HepG2 (cell line): ENCODE measurements around the gene CACNA1I.

Experiments used
- BCL6 ChIP-seq: IDR thresholded peaks from 2 replicates; pipeline ENCODE4 v1.6.1; 2016; ENCODE audit warnings: missing genetic modification reagents, missing compliant biosample characterization
- POLR2A ChIP-seq, 2 experiments: IDR thresholded peaks; 2 replicates each; pipeline ENCODE4 v1.6.1; 2011; ENCODE audit warnings: low read depth in 2 of 2, low read length in 2 of 2, mild to moderate bottlenecking in 1 of 2, moderate library complexity in 1 of 2; ENCODE audit not compliant: insufficient read depth in 1 of 2
- PPARG ChIP-seq: conservative IDR thresholded peaks from 2 replicates; pipeline ENCODE4 v1.6.1; 2016; ENCODE audit warnings: missing biosample characterization, missing genetic modification reagents
- SMC3 ChIP-seq: IDR thresholded peaks from 2 replicates; pipeline ENCODE4 v1.6.1; 2011; ENCODE audit warnings: low read length, improper control_type of control experiment
- USF2 ChIP-seq, 2 experiments: sonication (generic) in 1 of 2; formaldehyde crosslinking in 1 of 2; IDR thresholded peaks; 2 replicates each; pipeline versions ENCODE4 v1.5.1 to v1.6.1; 2011 to 2020; ENCODE audit warnings: borderline replicate concordance in 1 of 2, low read depth in 1 of 2, low read length in 1 of 2, mild to moderate bottlenecking in 1 of 2, missing genetic modification reagents in 1 of 2, moderate library complexity in 1 of 2
- ZBTB20 ChIP-seq: sonication (generic); formaldehyde crosslinking; IDR thresholded peaks from 2 replicates; pipeline ENCODE4 v1.8.1; 2023; ENCODE audit warnings: missing genetic modification reagents, low read depth, mild to moderate bottlenecking, borderline replicate concordance
- ZNF747 ChIP-seq: sonication (generic); formaldehyde crosslinking; IDR thresholded peaks from 2 replicates; pipeline ENCODE4 v1.8.1; 2023; ENCODE audit warnings: missing genetic modification reagents, mild to moderate bottlenecking, borderline replicate concordance
- ZSCAN12 ChIP-seq: sonication (generic); formaldehyde crosslinking; IDR thresholded peaks from 2 replicates; pipeline ENCODE4 v1.9.0; 2021; ENCODE audit warnings: mild to moderate bottlenecking, missing genetic modification reagents
- TF ChIP-seq, protein P1 (sequence below): sonication (generic); formaldehyde crosslinking; IDR thresholded peaks from 2 replicates; pipeline ENCODE4 v1.5.0; 2020; ENCODE audit warnings: mild to moderate bottlenecking, missing genetic modification reagents, moderate library complexity
- TF ChIP-seq, protein P2 (sequence below): IDR thresholded peaks from 2 replicates; pipeline ENCODE4 v1.6.1; 2016; ENCODE audit warnings: missing biosample characterization, missing genetic modification reagents, low read depth

- TF ChIP-seq SMC3, result no peak
- TF ChIP-seq BCL6 (CRISPR knock-in tag), result no peak
- TF ChIP-seq USF2 (IDR thresholded peaks at IDR 0.05; ENCODE audit: low read depth, low read length), result no peak
- no peak for TF ChIP-seq USF2 (CRISPR knock-in tag; IDR thresholded peaks at IDR 0.05; ENCODE audit: borderline replicate concordance)
- TF ChIP-seq, protein P1, sequence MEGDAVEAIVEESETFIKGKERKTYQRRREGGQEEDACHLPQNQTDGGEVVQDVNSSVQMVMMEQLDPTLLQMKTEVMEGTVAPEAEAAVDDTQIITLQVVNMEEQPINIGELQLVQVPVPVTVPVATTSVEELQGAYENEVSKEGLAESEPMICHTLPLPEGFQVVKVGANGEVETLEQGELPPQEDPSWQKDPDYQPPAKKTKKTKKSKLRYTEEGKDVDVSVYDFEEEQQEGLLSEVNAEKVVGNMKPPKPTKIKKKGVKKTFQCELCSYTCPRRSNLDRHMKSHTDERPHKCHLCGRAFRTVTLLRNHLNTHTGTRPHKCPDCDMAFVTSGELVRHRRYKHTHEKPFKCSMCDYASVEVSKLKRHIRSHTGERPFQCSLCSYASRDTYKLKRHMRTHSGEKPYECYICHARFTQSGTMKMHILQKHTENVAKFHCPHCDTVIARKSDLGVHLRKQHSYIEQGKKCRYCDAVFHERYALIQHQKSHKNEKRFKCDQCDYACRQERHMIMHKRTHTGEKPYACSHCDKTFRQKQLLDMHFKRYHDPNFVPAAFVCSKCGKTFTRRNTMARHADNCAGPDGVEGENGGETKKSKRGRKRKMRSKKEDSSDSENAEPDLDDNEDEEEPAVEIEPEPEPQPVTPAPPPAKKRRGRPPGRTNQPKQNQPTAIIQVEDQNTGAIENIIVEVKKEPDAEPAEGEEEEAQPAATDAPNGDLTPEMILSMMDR (CRISPR knock-in tag), result no peak
- TF ChIP-seq POLR2A (IDR thresholded peaks at IDR 0.05; ENCODE audit: insufficient read depth in 1 of 2, low read depth in 2 of 2, low read length in 2 of 2), result no peak
- TF ChIP-seq ZNF747 (CRISPR knock-in tag), result no peak
- TF ChIP-seq, protein P2, sequence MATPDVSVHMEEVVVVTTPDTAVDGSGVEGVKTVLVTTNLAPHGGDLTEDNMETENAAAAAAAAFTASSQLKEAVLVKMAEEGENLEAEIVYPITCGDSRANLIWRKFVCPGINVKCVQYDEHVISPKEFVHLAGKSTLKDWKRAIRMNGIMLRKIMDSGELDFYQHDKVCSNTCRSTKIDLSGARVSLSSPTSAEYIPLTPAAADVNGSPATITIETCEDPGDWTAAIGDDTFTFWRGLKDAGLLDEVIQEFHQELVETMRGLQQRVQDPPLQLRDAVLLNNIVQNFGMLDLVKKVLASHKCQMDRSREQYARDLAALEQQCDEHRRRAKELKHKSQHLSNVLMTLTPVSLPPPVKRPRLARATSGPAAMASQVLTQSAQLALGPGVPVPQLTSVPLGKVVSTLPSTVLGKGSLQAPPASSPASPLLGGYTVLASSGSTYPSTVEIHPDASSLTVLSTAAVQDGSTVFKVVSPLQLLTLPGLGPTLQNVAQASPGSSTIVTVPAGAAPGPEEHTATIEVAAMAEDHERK (CRISPR knock-in tag), result no peak
- TF ChIP-seq PPARG (CRISPR knock-in tag), result no peak
- no peak for TF ChIP-seq ZBTB20 (CRISPR knock-in tag)
- TF ChIP-seq ZSCAN12 (CRISPR knock-in tag), result no peak
Observed at GRCh38 chr22:39576027-39576426, 5.5 kb downstream of the CACNA1I start.
